ENCODE data around the gene RNF115.
A peak's percentile ranks its signal among the peaks of the same experiment; 100 is the strongest.
"Not testable (repeated sequence)": the region's sequence is repeated elsewhere in the genome, so short reads cannot be mapped to it uniquely, and the experiment has no call there.

RNF115 gene

DNA sequence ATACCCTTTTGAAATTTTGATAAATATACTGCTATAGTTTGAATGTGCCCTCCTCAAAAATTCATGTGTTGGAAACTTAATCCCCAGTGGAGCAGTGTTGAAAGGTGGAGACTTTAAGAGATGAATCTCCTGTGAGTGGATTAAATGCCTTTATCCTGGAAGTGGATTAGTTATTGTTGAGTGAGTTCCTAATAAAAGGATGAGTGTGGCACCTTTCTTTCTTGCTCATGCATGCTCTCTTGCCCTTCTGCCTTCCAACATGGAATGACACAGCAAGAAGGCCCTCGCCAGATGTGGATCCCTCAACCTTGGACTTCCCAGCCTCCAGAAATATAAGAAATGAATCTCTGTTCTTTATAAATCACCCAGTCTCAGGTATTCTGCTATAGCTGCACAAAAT is 52.8 kb downstream of the RNF115 start:
- no peak for DNase-seq

DNA sequence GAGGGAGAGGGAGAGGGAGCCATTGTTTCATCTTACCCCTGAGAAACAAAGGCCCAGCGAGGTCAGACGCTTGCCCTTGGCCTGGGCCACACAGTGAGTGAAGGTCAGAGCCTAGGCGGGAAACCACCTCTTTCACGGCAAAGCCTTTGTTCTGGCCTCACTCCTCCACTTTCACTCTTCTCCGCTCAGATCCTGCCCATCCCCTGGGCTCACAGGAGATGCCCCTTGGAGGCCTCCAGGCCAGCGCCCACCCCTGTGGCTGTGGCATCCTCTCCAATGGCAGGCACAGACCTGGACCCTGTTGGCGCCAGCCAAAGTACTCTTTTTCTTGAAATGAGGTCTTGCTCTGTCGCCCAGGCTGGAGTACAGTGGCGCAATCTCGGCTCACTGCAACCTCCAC is 55.9 kb downstream of the RNF115 start:
- not testable (repeated sequence) for DNase-seq

DNA sequence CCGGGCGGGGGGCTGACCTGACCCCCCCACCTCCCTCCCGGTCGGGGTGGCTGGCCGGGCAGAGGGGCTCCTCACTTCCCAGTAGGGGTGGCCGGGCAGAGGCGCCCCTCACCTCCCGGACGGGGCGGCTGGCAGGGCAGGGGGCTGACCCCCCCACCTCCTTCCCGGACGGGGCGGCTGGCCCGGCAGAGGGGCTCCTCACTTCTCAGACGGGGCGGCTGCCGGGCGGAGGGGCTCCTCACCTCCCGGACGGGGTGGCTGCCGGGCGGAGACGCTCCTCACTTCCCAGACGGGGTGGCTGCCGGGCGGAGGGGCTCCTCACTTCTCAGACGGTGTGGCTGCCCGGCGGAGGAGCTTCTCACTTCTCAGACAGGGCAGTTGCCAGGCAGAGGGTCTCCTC is 57.0 kb downstream of the RNF115 start:
- DNase-seq = not testable (repeated sequence)

DNA sequence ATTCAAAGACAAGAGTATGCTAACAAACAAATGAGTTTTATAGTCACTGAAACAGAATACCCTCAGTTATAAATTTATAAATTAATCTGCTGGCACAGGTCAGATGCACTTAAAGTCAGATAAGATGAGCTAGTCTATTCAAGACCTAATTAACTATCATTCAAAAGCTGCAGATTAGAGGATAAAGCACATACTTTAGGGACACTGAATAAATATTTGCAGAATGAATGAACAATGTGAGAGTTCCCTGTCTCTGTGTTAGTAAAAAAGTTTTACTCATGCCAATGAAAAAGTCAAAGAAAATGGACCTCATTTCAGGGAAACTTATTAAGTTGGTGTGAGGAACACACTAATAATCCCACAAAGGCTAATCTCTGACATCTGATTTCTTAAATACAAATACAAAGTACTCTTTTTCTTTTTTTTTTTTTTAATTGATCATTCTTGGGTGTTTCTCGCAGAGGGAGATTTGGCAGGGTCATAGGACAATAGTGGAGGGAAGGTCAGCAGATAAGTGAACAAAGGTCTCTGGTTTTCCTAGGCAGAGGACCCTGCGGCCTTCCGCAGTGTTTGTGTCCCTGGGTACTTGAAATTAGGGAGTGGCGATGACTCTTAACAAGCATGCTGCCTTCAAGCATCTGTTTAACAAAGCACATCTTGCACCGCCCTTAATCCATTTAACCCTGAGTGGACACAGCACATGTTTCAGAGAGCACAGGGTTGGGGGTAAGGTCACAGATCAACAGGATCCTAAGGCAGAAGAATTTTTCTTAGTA is 58.1 kb downstream of the RNF115 start:
- not testable (repeated sequence) for DNase-seq

DNA sequence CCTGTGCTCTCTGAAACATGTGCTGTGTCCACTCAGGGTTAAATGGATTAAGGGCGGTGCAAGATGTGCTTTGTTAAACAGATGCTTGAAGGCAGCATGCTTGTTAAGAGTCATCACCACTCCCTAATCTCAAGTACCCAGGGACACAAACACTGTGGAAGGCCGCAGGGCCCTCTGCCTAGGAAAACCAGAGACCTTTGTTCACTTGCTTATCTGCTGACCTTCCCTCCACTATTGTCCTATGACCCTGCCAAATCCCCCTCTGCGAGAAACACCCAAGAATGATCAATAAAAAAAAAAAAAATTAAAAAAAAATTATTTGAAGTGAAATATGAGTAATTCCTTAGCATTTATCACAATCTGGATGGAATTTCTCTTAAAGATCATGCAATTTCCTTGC is 58.8 kb downstream of the RNF115 start:
- DNase-seq = not testable (repeated sequence)

DNA sequence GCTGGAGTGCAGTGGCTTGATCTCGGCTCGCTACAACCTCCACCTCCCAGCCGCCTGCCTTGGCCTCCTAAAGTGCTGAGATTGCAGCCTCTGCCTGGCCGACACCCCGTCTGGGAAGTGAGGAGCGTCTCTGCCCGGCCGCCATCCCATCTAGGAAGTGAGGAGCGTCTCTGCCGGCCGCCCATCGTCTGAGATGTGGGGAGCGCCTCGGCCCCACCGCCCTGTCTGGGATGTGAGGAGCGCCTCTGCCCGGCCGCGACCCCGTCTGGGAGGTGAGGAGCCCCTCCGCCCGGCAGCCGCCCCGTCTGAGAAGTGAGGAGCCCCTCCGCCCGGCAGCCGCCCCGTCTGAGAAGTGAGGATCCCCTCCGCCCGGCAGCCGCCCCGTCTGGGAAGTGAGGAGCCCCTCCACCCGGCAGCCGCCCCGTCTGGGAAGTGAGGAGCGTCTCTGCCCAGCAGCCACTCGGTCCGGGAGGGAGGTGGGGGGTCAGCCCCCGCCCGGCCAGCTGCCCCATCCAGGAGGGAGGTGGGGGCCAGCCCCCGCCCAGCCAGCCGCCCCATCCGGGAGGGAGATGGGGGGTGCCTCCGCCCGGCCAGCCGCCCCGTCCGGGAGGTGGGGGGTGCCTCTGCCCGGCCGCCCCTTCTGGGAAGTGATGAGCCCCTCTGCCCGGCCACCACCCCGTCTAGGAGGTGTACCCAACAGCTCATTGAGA is 59.5 kb downstream of the RNF115 start:
- DNase-seq = not testable (repeated sequence)

DNA sequence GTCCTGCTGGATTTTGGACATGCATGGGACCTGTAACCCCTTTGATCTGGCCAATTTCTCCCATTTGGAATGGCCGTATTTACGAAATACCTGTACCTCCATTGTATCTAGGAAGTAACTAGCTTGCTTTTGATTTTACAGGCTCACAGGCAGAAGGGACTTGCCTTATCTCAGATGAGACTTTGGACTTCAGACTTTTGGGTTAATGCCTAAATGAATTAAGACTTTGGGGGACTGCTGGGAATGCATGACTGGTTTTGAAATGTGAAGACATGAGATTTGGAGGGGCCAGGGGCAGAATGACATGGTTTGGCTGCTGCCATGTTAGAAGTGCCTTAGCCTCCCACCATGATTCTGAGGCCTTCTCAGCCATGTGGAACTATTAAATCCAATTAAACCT is 61.9 kb downstream of the RNF115 start:
- not testable (repeated sequence) for DNase-seq

DNA sequence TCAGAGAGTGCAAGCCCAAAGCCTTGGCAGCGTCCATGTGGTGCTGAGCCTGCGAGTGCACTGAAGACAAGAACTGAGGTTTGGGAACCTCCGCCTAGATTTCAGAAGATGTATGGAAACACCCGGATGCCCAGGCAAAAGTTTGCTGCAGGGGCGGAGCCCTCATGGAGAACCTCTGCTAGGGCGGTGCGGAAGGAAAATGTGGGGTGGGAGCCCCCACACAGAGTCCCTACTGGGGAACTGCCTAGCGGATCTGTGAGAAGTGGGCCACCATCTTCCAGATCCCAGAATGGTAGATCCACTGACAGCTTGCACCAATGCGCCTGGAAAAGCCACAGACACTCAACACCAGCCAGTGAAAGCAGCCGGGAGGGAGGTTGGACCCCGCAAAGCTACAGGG is 62.4 kb downstream of the RNF115 start:
- DNase-seq = not testable (repeated sequence)

DNA sequence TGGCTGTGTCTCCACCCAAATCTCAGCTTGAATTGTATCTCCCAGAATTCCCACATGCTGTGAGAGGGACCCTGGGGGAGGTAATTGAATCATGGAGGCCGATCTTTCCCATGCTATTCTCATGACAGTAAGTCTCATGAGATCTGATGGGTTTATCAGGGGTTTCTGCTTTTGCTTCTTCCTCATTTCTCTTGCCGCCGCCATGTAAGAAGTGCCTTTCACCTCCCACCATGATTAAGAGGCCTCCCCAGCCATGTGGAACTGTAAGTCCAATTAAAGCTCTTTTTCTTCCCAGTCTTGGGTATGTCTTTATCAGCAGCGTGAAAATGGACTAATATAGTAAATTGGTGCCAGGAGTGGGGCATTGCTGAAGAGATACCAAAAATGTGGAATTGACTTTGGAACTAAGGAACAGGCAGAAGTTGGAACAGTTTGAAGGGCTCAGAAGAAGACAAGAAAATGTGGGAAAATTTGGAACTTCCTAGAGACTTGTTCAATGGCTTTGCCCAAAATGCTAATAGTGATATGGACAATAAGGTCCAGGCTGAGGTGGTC is 63.4 kb downstream of the RNF115 start:
- not testable (repeated sequence) for DNase-seq

DNA sequence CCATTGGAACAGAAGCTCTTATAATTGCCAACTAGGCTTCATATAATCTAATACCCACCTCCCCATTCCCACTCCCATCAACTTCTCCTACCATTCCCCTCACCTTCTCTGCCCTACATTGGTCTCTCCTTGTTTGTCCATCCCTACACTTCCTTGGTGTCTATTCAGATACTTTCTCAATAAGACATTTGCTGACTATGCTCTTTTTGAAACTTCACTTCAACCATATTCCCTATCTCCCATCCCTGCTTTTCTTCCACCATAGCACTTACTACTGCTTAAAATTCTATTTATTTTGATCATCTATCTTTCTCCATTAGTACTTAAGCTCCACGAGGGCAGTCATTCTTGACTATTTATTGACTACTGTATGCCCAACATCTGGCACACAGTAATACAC is 64.2 kb downstream of the RNF115 start:
- DNase-seq = no peak

DNA sequence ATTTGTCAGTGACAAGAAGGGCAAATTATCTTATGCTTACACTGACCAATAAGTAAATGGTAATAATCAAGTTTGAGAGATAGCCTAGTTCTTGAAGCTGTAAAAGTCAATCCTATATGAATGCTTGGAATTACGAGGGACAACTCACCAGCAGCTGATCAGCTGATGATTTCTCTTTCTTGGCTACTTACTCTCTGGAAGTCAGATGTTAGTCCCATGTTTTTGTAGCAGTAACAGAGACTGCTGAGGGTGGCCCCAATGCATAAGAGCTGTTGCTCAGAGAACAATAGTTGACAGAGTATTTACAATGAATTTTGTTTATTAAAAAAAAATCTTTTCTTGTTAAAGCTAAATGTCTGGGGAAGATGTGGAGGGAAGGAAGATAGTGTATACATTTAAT is 65.3 kb downstream of the RNF115 start:
- no peak for DNase-seq

DNA sequence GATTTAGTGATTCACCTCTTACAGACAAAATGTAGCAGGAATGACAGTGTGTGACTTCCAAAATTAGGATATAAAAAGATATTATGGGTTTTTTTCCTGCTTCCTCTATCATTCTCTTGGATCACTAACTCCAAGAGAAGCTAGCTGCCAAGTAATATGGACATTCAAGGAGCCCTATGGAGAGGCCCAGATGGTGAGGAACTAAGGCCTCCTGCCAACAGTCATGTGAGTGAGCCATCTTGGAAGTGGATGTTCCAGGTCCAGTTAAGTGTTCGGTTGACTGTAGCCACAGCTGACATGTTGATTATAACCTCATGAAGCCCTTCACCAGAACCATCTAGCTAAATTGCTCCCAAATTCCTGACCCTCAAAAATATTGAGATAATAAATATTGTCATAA is 65.8 kb downstream of the RNF115 start:
- no peak for DNase-seq

DNA sequence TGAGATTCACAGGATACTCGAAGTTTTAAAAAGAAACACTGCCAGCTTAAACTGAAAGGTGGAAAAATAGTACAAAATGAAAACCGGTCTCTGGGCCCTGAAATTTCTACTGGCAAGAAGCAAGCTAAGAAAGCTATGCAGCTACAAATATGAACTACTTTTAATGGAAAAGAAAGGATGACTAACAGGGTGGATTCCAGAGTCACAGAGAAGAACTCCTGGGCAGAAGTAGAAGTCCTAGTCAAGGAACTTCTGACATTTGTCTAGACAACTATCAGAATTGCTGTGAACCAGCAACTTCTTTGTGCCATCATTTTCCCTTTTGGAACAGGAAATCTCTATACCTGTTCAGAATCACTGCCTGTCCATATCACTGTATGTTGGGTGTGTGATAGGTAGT is 66.5 kb downstream of the RNF115 start:
- DNase-seq = no peak

DNA sequence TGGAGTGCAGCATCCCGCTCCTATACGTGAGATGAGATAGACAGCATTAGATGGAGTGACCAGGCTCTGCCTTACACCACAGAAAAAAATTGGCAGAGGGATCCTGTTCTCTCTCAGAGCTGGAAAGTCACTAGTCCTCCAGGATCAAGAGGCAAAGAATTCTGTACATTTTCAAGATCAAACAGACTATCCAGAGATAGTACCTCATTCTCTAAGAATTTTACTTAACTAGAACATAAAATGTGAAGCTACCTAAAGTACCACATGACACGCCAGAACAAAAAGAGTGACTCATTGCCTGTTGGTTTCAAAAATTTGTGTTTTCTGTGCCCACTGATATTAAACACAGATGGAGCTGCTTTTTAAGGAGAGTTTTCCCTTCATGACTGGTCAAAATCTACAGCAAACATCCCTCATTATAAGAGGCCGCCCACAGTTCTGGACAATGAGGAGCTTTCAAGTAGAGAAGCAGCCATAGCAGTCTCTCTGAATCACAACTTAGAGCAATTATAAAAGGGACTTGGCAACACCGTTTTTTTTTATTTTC is 72.3 kb downstream of the RNF115 start:
- peak; percentile 30 for DNase-seq

DNA sequence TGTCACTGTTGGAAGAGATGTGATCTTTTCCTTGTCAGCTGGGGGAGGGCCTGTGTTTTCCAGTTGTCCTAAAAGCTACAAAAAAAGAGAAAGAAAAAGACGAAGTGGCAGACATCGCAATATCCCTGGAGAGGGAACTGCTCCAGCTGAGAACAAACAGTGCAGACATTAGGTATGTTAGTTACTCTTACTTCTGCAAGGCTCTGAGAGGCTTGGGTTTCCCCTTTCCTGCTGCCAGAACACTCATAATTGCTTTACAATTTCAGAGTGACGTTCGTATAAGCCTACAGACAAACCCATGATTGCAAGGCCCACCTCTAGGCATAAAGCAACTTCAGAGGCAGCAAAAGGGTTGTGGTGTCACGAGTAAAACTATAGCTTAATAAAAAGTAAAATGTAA is 73.5 kb downstream of the RNF115 start:
- no peak for DNase-seq

DNA sequence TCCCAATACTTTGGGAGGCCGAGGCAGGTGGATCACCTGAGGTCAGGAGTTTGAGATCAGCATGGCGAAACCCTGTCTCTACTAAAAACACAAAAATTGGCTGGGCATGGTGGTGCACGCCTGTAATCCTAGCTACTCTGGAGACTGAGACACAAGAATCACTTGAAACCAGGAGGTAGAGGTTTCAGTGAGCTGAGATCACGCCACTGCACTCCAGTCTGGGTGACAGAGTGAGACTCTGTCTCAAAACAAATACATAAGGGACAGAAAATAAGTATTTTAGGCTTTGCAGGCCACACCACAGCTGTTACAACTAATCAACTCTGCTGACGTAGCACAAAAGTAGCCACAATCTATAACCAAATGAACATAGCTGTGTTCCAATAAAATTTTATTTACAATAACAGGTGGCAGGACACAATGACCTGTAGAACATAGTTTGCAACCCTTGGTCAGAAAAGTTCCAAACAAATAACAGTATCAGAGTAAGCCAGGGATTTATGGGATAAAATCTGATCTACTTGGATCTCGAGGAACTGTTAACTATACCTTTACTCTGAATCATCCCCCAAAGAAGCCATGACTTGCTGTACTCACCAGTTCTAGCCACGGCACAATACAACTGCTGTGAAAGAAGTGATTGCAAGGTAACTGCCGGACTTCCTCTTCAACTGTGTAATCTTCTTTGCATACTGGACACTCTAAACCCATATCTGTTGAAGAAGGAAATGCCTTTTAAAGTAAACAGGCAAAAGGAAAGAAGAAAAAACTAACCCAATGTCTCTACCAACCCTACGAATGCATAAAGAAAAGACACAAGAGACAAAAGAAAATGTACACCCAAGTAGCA is 76.3 kb downstream of the RNF115 start:
- no peak for DNase-seq

DNA sequence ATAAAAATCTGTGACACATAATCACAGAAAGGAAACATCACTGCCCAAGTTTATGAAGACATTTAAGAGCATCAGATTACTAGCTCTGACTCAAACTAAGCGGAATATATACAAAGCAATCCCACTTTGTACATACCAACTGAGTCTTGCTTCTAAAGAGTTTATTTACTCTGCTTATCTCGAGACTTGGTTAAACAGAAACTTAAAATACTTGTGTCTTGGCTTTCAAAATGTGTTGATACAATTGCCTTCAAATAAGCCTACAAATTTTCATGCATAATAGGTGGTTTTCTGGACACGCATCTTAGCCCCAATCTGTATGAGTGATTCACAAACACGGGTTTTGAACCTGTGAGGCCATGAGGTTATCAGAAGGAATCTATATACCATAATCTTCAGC is 83.6 kb downstream of the RNF115 start:
- DNase-seq = no peak

DNA sequence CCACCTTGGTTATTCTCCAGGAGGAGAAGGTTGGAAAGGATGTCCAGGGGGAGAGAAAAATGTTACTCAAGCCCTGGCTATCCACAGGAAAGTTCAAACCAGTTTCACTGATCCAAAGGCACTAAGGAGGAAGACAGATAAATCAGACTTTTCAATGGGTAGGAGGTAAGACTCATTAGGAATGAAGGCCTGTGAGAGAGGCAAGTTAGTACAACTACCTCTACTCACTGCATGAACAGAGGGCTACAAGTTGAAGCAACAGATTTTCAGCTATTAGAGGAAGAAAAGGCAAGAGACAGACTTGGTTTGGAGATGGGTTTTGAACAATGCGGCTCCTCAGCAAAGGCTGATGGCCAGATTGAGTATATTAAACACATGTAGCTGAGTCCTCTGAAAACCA is 87.7 kb downstream of the RNF115 start:
- no peak for DNase-seq

DNA sequence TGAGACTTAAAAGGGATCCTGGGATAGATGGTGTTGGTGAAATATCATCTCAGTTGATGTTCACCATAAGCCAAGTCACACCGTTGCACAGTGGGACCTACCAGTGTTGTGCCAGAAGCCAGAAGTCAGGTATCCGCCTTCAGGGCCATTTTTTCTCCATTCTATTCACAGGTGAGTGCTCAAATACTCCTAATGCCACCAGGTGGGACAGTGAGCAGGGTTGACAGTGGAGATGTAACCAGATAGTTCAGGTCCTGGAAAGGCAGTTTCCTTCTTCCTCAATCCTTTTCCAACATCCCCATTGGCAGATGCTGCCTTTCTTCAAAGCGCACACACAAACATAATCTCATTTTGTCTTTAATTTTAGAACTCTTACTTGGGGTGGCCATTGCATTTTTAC is 93.0 kb downstream of the RNF115 start:
- DNase-seq = no peak

DNA sequence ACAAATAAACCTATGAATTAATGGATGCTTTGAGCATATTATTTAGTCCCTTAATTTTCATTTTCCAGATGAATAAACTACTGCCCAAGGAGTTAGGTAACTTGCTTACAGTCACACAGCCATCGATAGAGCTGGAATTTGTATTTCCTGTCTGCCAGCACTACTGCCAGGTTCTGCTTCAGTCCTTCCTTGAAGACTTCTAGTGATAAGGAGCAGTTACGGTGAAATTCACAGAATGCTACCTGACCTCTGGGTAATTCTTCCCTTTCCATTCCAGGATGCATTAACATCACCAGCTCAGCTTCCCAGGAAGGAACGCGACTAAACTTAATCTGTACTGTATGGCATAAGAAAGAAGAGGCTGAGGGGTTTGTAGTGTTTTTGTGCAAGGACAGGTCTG is 93.4 kb downstream of the RNF115 start:
- no peak for DNase-seq

DNA sequence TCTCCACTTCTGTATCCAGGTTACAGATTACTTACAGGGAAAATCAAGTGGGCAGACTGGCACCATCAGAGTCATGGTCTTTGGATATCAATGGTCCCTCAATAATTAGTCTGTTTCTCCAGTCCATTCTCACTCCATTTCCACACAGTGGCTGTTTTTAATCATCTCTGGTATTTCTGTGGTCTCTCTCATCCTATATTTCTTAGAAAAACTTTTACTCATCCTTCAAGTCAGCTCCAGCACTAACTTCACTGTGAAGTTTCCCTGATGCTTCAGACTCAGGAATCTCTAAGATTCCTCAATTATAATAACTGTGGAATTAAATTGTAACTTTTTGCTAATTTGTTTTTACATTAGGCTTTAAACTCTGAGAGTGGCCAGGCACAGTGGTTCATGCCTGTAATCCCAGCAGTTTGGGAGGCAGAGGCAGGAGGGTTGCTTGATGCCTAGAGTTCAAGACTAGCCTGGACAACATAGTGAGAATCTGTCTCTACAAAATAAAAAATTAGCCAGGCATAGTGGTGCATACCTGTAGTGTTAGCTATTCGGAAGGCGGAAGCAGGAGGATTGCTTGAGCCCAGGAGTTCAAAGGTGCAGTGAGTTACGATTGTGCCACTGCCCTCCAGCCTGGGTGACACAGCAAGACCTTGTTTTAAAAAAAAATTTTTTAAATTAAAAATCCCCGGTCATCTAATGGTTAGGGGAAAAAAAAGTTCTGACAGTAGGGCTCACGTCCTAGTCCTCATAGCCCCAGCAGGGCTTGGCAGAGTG is 94.0 kb downstream of the RNF115 start:
- DNase-seq = no peak

DNA sequence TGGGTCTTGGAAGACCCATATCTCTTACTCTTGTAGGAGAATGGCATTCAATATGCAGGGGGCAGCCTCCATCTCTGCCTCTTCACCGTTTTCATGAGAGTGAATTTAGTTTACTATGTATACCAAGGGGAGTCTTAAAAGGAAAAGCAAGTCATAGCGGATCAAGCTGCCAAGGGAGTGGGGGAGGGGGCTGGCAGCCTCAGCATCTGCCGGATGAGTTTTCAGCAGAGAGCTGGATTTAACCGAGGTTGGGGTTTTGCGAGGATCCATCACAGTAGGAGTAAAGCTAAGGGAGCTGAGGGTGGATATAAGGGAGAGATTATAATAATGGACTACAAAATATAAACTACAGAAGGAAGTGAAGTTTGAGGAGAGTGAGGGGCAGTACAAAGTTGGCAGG is 94.7 kb downstream of the RNF115 start:
- DNase-seq = no peak
